Panc1 (cell line): ENCODE data around the gene FSTL4.

ENCODE experiments used
- POLR2AphosphoS5 ChIP-seq: IDR thresholded peaks from 2 replicates; pipeline ENCODE4 v1.6.1; 2012; ENCODE audit warnings: mild to moderate bottlenecking, low read depth, low read length, moderate library complexity
- SIN3A ChIP-seq: IDR thresholded peaks from 2 replicates; pipeline ENCODE4 v1.6.1; 2012; ENCODE audit warnings: low read depth, mild to moderate bottlenecking, low read length, moderate library complexity, borderline replicate concordance; ENCODE audit not compliant: insufficient read depth
- TF ChIP-seq, protein P1 (sequence below): fragments of 450-650 bp; IDR thresholded peaks from 2 replicates; pipeline ENCODE4 v1.5.1; 2017; ENCODE audit warnings: mild to moderate bottlenecking
- TF ChIP-seq, protein P2 (sequence below), 2 experiments: IDR thresholded peaks; 2 replicates each; pipeline ENCODE4 v1.6.1; 2011 to 2012; ENCODE audit warnings: low read depth in 2 of 2, control low read depth in 1 of 2, low read length in 1 of 2, mild to moderate bottlenecking in 1 of 2, moderate library complexity in 1 of 2; ENCODE audit not compliant: insufficient read depth in 1 of 2

DNA sequence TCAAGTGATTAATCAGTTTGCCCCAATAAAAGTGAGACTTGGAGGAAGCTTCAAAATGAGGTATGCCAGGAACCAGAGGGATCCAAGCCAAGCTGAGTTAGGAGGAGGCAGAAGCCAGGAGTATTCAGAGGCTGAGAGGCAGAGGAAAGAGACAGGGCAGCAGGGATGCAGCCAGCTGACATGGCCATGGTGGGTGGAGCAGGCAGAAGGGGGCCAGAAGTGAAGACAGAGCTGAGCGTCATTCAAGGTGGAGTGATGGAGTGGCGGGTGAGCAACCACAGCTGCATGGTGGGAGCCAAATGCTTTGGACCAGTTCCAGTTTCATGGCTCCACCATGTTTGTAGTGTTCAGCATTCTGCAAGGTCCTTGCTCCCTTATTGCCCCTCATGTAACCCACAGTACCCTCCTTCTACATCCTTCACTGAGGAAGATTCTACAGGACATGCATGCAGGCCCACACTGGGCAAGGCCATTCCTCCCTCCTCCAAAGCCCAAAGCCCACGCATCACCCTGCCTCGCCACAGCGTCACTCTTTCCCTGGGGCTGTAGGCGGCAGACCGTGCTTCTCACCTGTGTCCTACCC is 100.6 kb downstream of the FSTL4 start:
- no peak for TF ChIP-seq POLR2AphosphoS5
- TF ChIP-seq, protein P1, sequence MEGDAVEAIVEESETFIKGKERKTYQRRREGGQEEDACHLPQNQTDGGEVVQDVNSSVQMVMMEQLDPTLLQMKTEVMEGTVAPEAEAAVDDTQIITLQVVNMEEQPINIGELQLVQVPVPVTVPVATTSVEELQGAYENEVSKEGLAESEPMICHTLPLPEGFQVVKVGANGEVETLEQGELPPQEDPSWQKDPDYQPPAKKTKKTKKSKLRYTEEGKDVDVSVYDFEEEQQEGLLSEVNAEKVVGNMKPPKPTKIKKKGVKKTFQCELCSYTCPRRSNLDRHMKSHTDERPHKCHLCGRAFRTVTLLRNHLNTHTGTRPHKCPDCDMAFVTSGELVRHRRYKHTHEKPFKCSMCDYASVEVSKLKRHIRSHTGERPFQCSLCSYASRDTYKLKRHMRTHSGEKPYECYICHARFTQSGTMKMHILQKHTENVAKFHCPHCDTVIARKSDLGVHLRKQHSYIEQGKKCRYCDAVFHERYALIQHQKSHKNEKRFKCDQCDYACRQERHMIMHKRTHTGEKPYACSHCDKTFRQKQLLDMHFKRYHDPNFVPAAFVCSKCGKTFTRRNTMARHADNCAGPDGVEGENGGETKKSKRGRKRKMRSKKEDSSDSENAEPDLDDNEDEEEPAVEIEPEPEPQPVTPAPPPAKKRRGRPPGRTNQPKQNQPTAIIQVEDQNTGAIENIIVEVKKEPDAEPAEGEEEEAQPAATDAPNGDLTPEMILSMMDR, result no peak
- TF ChIP-seq, protein P2, sequence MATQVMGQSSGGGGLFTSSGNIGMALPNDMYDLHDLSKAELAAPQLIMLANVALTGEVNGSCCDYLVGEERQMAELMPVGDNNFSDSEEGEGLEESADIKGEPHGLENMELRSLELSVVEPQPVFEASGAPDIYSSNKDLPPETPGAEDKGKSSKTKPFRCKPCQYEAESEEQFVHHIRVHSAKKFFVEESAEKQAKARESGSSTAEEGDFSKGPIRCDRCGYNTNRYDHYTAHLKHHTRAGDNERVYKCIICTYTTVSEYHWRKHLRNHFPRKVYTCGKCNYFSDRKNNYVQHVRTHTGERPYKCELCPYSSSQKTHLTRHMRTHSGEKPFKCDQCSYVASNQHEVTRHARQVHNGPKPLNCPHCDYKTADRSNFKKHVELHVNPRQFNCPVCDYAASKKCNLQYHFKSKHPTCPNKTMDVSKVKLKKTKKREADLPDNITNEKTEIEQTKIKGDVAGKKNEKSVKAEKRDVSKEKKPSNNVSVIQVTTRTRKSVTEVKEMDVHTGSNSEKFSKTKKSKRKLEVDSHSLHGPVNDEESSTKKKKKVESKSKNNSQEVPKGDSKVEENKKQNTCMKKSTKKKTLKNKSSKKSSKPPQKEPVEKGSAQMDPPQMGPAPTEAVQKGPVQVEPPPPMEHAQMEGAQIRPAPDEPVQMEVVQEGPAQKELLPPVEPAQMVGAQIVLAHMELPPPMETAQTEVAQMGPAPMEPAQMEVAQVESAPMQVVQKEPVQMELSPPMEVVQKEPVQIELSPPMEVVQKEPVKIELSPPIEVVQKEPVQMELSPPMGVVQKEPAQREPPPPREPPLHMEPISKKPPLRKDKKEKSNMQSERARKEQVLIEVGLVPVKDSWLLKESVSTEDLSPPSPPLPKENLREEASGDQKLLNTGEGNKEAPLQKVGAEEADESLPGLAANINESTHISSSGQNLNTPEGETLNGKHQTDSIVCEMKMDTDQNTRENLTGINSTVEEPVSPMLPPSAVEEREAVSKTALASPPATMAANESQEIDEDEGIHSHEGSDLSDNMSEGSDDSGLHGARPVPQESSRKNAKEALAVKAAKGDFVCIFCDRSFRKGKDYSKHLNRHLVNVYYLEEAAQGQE (IDR thresholded peaks at IDR 0.05; ENCODE audit: insufficient read depth in 1 of 2, low read depth in 2 of 2, low read length in 1 of 2), result no peak
- no peak for TF ChIP-seq SIN3A
